Activated CD8-positive, alpha-beta memory T cell treated with anti-CD3 and anti-CD28 coated beads, Interleukin-2, amount 10 ng/mL, durations not matched to agents 7 days and 5 days (primary cell): Measurements from ENCODE around the gene CNPY3. TPM values are rescaled to one million over a fixed set of nuclear protein-coding genes. Genes with fewer than 3 reads are reported as not detected.
A peak's percentile ranks its signal among the peaks of the same experiment; 100 is the strongest.
"Not testable (repeated sequence)": the region's sequence is repeated elsewhere in the genome, so short reads cannot be mapped to it uniquely, and the experiment has no call there.

Source experiments
- ATAC-seq: fragments of 150-1000 bp; cut with Tn5 transposase; one replicate; pipeline ENCODE4 v1.10.0; 2021; ENCODE audit warnings: moderate library complexity
- CTCF ChIA-PET: fragments of 350-600 bp; sonication (Branson Sonifier 250); formaldehyde crosslinking; loops from one replicate; lab custom pipeline; 2021; ENCODE audit warnings: antibody characterized with exemption; lab: Charles Lee
- DNase-seq: peaks from one replicate; pipeline ENCODE4 v3.0.0-alpha.2; 2020
- H3K27ac Mint-ChIP-seq: one replicate; pipeline ENCODE4 v1.8.0; 2021; ENCODE audit warnings: mild to moderate bottlenecking, mixed read lengths
- H3K27me3 Mint-ChIP-seq: one replicate; pipeline ENCODE4 v1.8.0; 2021; ENCODE audit warnings: mixed read lengths
- H3K36me3 Mint-ChIP-seq: one replicate; pipeline ENCODE4 v1.8.0; 2021; ENCODE audit warnings: mild to moderate bottlenecking, mixed read lengths
- H3K4me1 Mint-ChIP-seq: one replicate; pipeline ENCODE4 v1.8.0; 2021; ENCODE audit warnings: mixed read lengths
- H3K4me3 Mint-ChIP-seq: one replicate; pipeline ENCODE4 v1.8.0; 2021; ENCODE audit warnings: mild to moderate bottlenecking, moderate library complexity, mixed read lengths
- H3K9me3 Mint-ChIP-seq: one replicate; pipeline ENCODE4 v1.8.0; 2022; ENCODE audit warnings: low read depth, mixed read lengths
- total RNA-seq, 2 experiments: library from RNA; stranded (reverse); gene quantifications; one replicate each; pipeline ENCODE4 v1.2.3, GENCODE V29; 2021

CNPY3 gene
- total RNA-seq, 2 experiments from 2014 or later, result 44.1 to 56.4 TPM

GRCh38 chr6:42942444-42942843 lies 13.2 kb downstream of the CNPY3 start:
- no peak overlapping the region for H3K27ac Mint-ChIP-seq
- no peaks in the 10 kb centered on the region for H3K27me3 Mint-ChIP-seq
- H3K4me3 Mint-ChIP-seq, result no peak overlapping the region
- no peak for ATAC-seq
- no peak for DNase-seq
- H3K36me3 Mint-ChIP-seq, result peaks cover 16% of the 10 kb centered on the region
- no peaks in the 10 kb centered on the region for H3K4me1 Mint-ChIP-seq
- H3K9me3 Mint-ChIP-seq, result no peaks in the 10 kb centered on the region
- CTCF ChIA-PET, result interaction anchor here (1.2 kb wide), 1 partner anchor 42 kb away, joined by 3 read pairs; the partner anchor contains the start of gene PPP2R5D

GRCh38 chr6:42947950-42948349 lies 18.7 kb downstream of the CNPY3 start:
- no peak for ATAC-seq
- Mint-ChIP-seq H3K36me3 (peaks cover 7% of the 10 kb centered on the region), H3K27ac (no peak overlapping the region), H3K4me3 (no peak overlapping the region), H3K4me1 (no peaks in the 10 kb centered on the region), H3K9me3 (no peaks in the 10 kb centered on the region), H3K27me3 (no peaks in the 10 kb centered on the region)
- DNase-seq, result no peak
- CTCF ChIA-PET, result no interaction called here

GRCh38 chr6:42952389-42952788 lies 23.1 kb downstream of the CNPY3 start:
- CTCF ChIA-PET, result interaction anchor here (0.7 kb wide), 2 partner anchors 367 to 523 kb away, joined by 3 read pairs; no protein-coding TSS in a partner anchor
- H3K27ac Mint-ChIP-seq, result no peak overlapping the region
- H3K9me3 Mint-ChIP-seq, result no peaks in the 10 kb centered on the region
- no peaks in the 10 kb centered on the region for H3K4me1 Mint-ChIP-seq
- DNase-seq (no peak), ATAC-seq (no peak)
- H3K4me3 Mint-ChIP-seq, result no peak overlapping the region
- H3K36me3 Mint-ChIP-seq, result no peaks in the 10 kb centered on the region
- no peaks in the 10 kb centered on the region for H3K27me3 Mint-ChIP-seq

- H3K27ac Mint-ChIP-seq, H3K9me3 Mint-ChIP-seq, H3K36me3 Mint-ChIP-seq, H3K27me3 Mint-ChIP-seq, DNase-seq, H3K4me3 Mint-ChIP-seq, CTCF ChIA-PET, ATAC-seq, H3K4me1 Mint-ChIP-seq: not testable (repeated sequence)
These were observed 25.1 kb downstream of the CNPY3 start for GRCh38 chr6:42954405-42954804.

GRCh38 chr6:42958125-42958524 lies 28.8 kb downstream of the CNPY3 start:
- DNase-seq (no peak), ATAC-seq (no peak)
- Mint-ChIP-seq H3K27me3 (peaks cover 7% of the 10 kb centered on the region), H3K36me3 (peaks cover 9% of the 10 kb centered on the region), H3K4me3 (no peak overlapping the region), H3K27ac (no peak overlapping the region), H3K4me1 (peaks cover 12% of the 10 kb centered on the region), H3K9me3 (no peaks in the 10 kb centered on the region)
- CTCF ChIA-PET, result interaction anchor here (1.1 kb wide), 1 partner anchor 110 kb away, joined by 3 read pairs; no protein-coding TSS in a partner anchor

GRCh38 chr6:42959917-42960242 lies 30.6 kb downstream of the CNPY3 start:
- H3K9me3 Mint-ChIP-seq, result no peaks in the 10 kb centered on the region
- peaks cover 7% of the 10 kb centered on the region for H3K27me3 Mint-ChIP-seq
- peaks cover 12% of the 10 kb centered on the region for H3K4me1 Mint-ChIP-seq
- CTCF ChIA-PET, result interaction anchor here (1.2 kb wide), 1 partner anchor 183 kb away, joined by 6 read pairs; no protein-coding TSS in a partner anchor
- no peak overlapping the region for H3K27ac Mint-ChIP-seq
- DNase-seq, result no peak
- peaks cover 9% of the 10 kb centered on the region for H3K36me3 Mint-ChIP-seq
- peak overlapping the region; percentile 43 for H3K4me3 Mint-ChIP-seq
- ATAC-seq, result no peak

GRCh38 chr6:42960243-42961019 lies 31.2 kb downstream of the CNPY3 start, which contains the start of gene GNMT:
Gene GNMT (plus strand): TSS chr6:42960754. CDS start chr6:42960768, 14 bp downstream.
- ATAC-seq (peak; percentile 72), DNase-seq (no peak)
- peaks cover 7% of the 10 kb centered on the region for H3K27me3 Mint-ChIP-seq
- H3K4me1 Mint-ChIP-seq, result peaks cover 12% of the 10 kb centered on the region
- no peak within 1 kb of the TSS for H3K27ac Mint-ChIP-seq
- CTCF ChIA-PET, result interaction anchor here (1.1 to 1.5 kb wide), 3 partner anchors 22 to 183 kb away, joined by 3 to 6 read pairs (median 4); no protein-coding TSS in a partner anchor
- H3K9me3 Mint-ChIP-seq, result no peaks in the 10 kb centered on the region
- peaks cover 9% of the 10 kb centered on the region for H3K36me3 Mint-ChIP-seq
- peak within 1 kb of the TSS; percentile 43 for H3K4me3 Mint-ChIP-seq

- peaks cover 9% of the 10 kb centered on the region for H3K36me3 Mint-ChIP-seq
- H3K4me1 Mint-ChIP-seq, result peaks cover 12% of the 10 kb centered on the region
- ATAC-seq (no peak), DNase-seq (no peak)
- no peaks in the 10 kb centered on the region for H3K9me3 Mint-ChIP-seq
- CTCF ChIA-PET, result interaction anchor here (1.1 to 1.5 kb wide), 2 partner anchors 22 to 108 kb away, joined by 3 to 4 read pairs; no protein-coding TSS in a partner anchor
- H3K27ac Mint-ChIP-seq, result no peak overlapping the region
- peaks cover 7% of the 10 kb centered on the region for H3K27me3 Mint-ChIP-seq
- no peak overlapping the region for H3K4me3 Mint-ChIP-seq
These were observed 31.8 kb downstream of the CNPY3 start for GRCh38 chr6:42961020-42961470.

GRCh38 chr6:42962096-42962495 lies 32.8 kb downstream of the CNPY3 start:
- no peak overlapping the region for H3K27ac Mint-ChIP-seq
- no peak overlapping the region for H3K4me3 Mint-ChIP-seq
- H3K4me1 Mint-ChIP-seq, result peaks cover 12% of the 10 kb centered on the region
- no peak for ATAC-seq
- DNase-seq, result no peak
- peaks cover 9% of the 10 kb centered on the region for H3K36me3 Mint-ChIP-seq
- CTCF ChIA-PET, result no interaction called here
- H3K27me3 Mint-ChIP-seq, result peaks cover 7% of the 10 kb centered on the region
- H3K9me3 Mint-ChIP-seq, result no peaks in the 10 kb centered on the region

GRCh38 chr6:42962502-42963178 lies 33.4 kb downstream of the CNPY3 start:
- no peaks in the 10 kb centered on the region for H3K9me3 Mint-ChIP-seq
- no peak overlapping the region for H3K4me3 Mint-ChIP-seq
- H3K36me3 Mint-ChIP-seq, result peaks cover 9% of the 10 kb centered on the region
- peaks cover 12% of the 10 kb centered on the region for H3K4me1 Mint-ChIP-seq
- CTCF ChIA-PET, result no interaction called here
- ATAC-seq, result no peak
- DNase-seq, result no peak
- peaks cover 7% of the 10 kb centered on the region for H3K27me3 Mint-ChIP-seq
- no peak overlapping the region for H3K27ac Mint-ChIP-seq

GRCh38 chr6:42963179-42963854 lies 34.0 kb downstream of the CNPY3 start:
- DNase-seq (no peak), ATAC-seq (no peak)
- no peaks in the 10 kb centered on the region for H3K9me3 Mint-ChIP-seq
- CTCF ChIA-PET, result interaction anchor here (1.2 to 1.5 kb wide), 2 partner anchors 12 to 181 kb away, joined by 3 to 8 read pairs; no protein-coding TSS in a partner anchor
- H3K36me3 Mint-ChIP-seq, result peaks cover 9% of the 10 kb centered on the region
- no peak overlapping the region for H3K4me3 Mint-ChIP-seq
- H3K4me1 Mint-ChIP-seq, result peaks cover 12% of the 10 kb centered on the region
- H3K27me3 Mint-ChIP-seq, result peaks cover 7% of the 10 kb centered on the region
- H3K27ac Mint-ChIP-seq, result no peak overlapping the region

GRCh38 chr6:42963855-42964605 lies 34.8 kb downstream of the CNPY3 start:
- Mint-ChIP-seq H3K36me3 (peaks cover 9% of the 10 kb centered on the region), H3K27me3 (peaks cover 7% of the 10 kb centered on the region), H3K9me3 (no peaks in the 10 kb centered on the region), H3K4me1 (peaks cover 12% of the 10 kb centered on the region), H3K27ac (no peak overlapping the region), H3K4me3 (no peak overlapping the region)
- peak; percentile 62 for DNase-seq
- CTCF ChIA-PET, result interaction anchor here (1.2 to 1.5 kb wide), 2 partner anchors 12 to 180 kb away, joined by 3 to 8 read pairs; no protein-coding TSS in a partner anchor
- ATAC-seq, result peak; percentile 47
